ENCODE data around the gene TSPAN3. TPM values are rescaled to one million over a fixed set of nuclear protein-coding genes. Genes with fewer than 3 reads are reported as not detected.
A peak's percentile ranks its signal among the peaks of the same experiment; 100 is the strongest.

The TSPAN3 gene
- total and polyA plus RNA-seq, 4 donors: 49.3 to 82.8 (median 78.7) TPM

DNA sequence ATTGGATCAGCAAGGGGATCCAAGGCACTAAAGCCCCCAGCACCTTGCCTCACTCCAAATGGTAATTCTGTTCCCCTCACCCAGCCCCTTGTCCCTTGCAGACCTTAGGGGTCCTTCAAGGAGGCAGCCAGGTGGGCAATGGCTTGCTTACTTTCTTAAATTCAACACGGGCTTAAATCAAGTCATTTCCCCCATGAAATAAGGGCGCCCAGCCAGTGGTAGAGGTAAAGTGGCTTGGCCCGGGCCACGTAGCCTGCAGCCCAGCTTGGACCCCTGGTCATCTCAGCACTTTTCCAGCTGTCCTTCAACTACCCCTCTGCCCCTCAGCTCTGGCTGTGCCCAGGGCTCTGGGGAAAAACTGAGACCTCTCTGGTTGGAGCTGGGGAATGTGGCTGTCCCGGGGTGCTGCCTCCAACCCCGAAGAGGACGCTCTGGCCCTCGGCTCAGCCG, 74.8 kb downstream of the TSPAN3 start:
- no peaks in the 10 kb centered on the region for H3K9me3 ChIP-seq (ENCODE audit: control insufficient read depth in 4 of 4, low read length in 3 of 4)
- no peak for DNase-seq (ENCODE audit: low spot score)
- H3K4me3 ChIP-seq (ENCODE audit: low read depth in 1 of 3, low read length in 3 of 3): peak overlapping the region in 1 of 3 donors; percentile 9
- TF ChIP-seq SP1 (IDR thresholded peaks at IDR 0.05) (no peak), YY1 (IDR thresholded peaks at IDR 0.05) (no peak), FOXA2 (IDR thresholded peaks at IDR 0.05) (no peak), RXRA (IDR thresholded peaks at IDR 0.05) (no peak)
- H3K9ac ChIP-seq (ENCODE audit: low read depth in 1 of 2, low read length in 2 of 2): peak overlapping the region in 1 of 2 donors; percentile 31
- no peaks in the 10 kb centered on the region for H3K36me3 ChIP-seq (ENCODE audit: control insufficient read depth in 4 of 4, insufficient read depth in 3 of 4, low read depth in 1 of 4, low read length in 3 of 4)
- H3K4me1 ChIP-seq (ENCODE audit: control insufficient read depth in 4 of 4, insufficient read depth in 4 of 4, low read length in 3 of 4): no peaks in the 10 kb centered on the region
- WGBS: 70% methylated on average over 9 of the region's 9 CpGs
- peak overlapping the region; percentile 0 to 74 for H3K27ac ChIP-seq (ENCODE audit: low read depth in 1 of 2, low read length in 2 of 2)
- H3K27me3 ChIP-seq (ENCODE audit: control insufficient read depth in 4 of 4, insufficient read depth in 4 of 4, low read length in 3 of 4): no peaks in the 10 kb centered on the region

DNA sequence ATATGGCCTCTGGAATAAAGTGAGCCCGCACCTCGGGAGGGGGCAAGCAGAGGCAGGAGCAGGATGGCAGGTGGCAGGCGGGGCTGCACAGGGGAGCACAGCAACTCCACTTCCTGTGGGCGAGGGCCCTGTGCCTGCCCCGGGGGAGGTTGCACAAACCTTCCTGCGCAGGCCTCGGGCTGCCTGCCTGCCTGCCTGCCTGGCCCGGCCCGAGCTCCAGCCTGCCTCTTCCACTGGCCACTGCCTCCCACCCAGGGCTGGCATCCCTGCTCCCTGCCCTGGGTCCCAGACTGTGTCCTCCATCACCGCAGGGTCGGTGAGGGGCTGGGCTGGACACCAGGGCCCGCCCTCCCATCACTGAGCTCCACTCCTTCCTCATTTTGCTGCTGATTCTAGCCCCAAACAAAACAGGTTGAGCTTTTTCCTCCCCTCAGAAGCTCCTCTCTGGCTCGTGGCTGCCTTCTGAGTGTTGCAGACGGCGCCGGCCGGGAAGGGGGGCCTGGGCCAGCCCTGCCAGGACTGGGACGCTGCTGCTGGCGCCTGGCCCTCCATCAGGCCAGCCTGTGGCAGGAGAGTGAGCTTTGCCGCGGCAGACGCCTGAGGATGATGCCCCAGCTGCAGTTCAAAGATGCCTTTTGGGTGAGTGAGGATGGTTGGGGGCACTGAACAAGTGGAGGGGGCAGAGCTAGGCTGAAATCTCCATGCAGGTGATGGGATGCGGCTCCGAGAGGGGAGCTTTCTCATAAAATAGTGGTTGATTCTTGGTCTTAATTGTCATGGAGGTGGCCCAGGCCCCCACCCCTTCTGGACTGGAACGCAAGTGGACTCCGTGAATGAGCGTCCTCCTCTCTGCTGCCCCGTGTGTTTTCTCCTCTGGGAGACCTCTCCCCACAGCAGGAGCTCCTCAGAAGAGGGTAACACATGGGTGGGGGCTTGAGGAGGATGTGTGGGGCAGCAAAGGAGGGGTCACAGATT, 75.7 kb downstream of the TSPAN3 start, which contains the start of gene PSTPIP1:
Gene PSTPIP1 (plus strand): TSS at position 156 of the 975 bp plus-strand sequence. CDS start 448 bp downstream, at position 604.
- H3K27ac ChIP-seq (ENCODE audit: low read depth in 1 of 2, low read length in 2 of 2): peak within 1 kb of the TSS; percentile 65 to 74
- H3K27me3 ChIP-seq (ENCODE audit: control insufficient read depth in 4 of 4, insufficient read depth in 4 of 4, low read length in 3 of 4): no peaks in the 10 kb centered on the region
- no peaks in the 10 kb centered on the region for H3K4me1 ChIP-seq (ENCODE audit: control insufficient read depth in 4 of 4, insufficient read depth in 4 of 4, low read length in 3 of 4)
- peak within 1 kb of the TSS in 2 of 3 donors; percentile 9 to 39 for H3K4me3 ChIP-seq (ENCODE audit: low read depth in 1 of 3, low read length in 3 of 3)
- H3K36me3 ChIP-seq (ENCODE audit: control insufficient read depth in 4 of 4, insufficient read depth in 3 of 4, low read depth in 1 of 4, low read length in 3 of 4): no peaks in the 10 kb centered on the region
- H3K9me3 ChIP-seq (ENCODE audit: control insufficient read depth in 4 of 4, low read length in 3 of 4): no peaks in the 10 kb centered on the region
- no peak for TF ChIP-seq EGR1 (IDR thresholded peaks at IDR 0.05; ENCODE audit: low read depth in 2 of 2)
- TF ChIP-seq YY1 (IDR thresholded peaks at IDR 0.05): no peak
- TF ChIP-seq, protein P1, sequence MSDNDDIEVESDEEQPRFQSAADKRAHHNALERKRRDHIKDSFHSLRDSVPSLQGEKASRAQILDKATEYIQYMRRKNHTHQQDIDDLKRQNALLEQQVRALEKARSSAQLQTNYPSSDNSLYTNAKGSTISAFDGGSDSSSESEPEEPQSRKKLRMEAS (IDR thresholded peaks at IDR 0.05): no peak
- TF ChIP-seq RAD21 (IDR thresholded peaks at IDR 0.05): no peak
- TF ChIP-seq, protein P2, sequence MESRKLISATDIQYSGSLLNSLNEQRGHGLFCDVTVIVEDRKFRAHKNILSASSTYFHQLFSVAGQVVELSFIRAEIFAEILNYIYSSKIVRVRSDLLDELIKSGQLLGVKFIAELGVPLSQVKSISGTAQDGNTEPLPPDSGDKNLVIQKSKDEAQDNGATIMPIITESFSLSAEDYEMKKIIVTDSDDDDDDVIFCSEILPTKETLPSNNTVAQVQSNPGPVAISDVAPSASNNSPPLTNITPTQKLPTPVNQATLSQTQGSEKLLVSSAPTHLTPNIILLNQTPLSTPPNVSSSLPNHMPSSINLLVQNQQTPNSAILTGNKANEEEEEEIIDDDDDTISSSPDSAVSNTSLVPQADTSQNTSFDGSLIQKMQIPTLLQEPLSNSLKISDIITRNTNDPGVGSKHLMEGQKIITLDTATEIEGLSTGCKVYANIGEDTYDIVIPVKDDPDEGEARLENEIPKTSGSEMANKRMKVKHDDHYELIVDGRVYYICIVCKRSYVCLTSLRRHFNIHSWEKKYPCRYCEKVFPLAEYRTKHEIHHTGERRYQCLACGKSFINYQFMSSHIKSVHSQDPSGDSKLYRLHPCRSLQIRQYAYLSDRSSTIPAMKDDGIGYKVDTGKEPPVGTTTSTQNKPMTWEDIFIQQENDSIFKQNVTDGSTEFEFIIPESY (IDR thresholded peaks at IDR 0.05): no peak
- no peak for TF ChIP-seq FOXA1 (IDR thresholded peaks at IDR 0.05)
- no peak for TF ChIP-seq FOXA2 (IDR thresholded peaks at IDR 0.05)
- no peak for TF ChIP-seq SP1 (IDR thresholded peaks at IDR 0.05)
- TF ChIP-seq, protein P3, sequence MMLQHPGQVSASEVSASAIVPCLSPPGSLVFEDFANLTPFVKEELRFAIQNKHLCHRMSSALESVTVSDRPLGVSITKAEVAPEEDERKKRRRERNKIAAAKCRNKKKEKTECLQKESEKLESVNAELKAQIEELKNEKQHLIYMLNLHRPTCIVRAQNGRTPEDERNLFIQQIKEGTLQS (IDR thresholded peaks at IDR 0.05): no peak
- TF ChIP-seq, protein P4, sequence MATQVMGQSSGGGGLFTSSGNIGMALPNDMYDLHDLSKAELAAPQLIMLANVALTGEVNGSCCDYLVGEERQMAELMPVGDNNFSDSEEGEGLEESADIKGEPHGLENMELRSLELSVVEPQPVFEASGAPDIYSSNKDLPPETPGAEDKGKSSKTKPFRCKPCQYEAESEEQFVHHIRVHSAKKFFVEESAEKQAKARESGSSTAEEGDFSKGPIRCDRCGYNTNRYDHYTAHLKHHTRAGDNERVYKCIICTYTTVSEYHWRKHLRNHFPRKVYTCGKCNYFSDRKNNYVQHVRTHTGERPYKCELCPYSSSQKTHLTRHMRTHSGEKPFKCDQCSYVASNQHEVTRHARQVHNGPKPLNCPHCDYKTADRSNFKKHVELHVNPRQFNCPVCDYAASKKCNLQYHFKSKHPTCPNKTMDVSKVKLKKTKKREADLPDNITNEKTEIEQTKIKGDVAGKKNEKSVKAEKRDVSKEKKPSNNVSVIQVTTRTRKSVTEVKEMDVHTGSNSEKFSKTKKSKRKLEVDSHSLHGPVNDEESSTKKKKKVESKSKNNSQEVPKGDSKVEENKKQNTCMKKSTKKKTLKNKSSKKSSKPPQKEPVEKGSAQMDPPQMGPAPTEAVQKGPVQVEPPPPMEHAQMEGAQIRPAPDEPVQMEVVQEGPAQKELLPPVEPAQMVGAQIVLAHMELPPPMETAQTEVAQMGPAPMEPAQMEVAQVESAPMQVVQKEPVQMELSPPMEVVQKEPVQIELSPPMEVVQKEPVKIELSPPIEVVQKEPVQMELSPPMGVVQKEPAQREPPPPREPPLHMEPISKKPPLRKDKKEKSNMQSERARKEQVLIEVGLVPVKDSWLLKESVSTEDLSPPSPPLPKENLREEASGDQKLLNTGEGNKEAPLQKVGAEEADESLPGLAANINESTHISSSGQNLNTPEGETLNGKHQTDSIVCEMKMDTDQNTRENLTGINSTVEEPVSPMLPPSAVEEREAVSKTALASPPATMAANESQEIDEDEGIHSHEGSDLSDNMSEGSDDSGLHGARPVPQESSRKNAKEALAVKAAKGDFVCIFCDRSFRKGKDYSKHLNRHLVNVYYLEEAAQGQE (IDR thresholded peaks at IDR 0.05): no peak
- no peak for TF ChIP-seq GABPA (IDR thresholded peaks at IDR 0.05 in 1 of 2, conservative IDR thresholded peaks at IDR 0.05 in 1 of 2)
- no peak for TF ChIP-seq RXRA (IDR thresholded peaks at IDR 0.05)
- no peak for TF ChIP-seq JUND (IDR thresholded peaks at IDR 0.05)
- TF ChIP-seq HNF4A (conservative IDR thresholded peaks at IDR 0.05): no peak
- TF ChIP-seq HNF4G (IDR thresholded peaks at IDR 0.05): no peak
- no peak for TF ChIP-seq CTCF (IDR thresholded peaks at IDR 0.05; ENCODE audit: low read depth, low read length, missing input control)
- TF ChIP-seq TAF1 (conservative IDR thresholded peaks at IDR 0.05): no peak
- DNase-seq (ENCODE audit: low spot score): no peak
- WGBS: 73% methylated on average over 28 of the region's 28 CpGs
- H3K9ac ChIP-seq (ENCODE audit: low read depth in 1 of 2, low read length in 2 of 2): peak within 1 kb of the TSS; percentile 24 to 31

Data from liver (tissue), 9 donors.